NCI-H2196 treated with DMSO at 0.1 percent for 48 hours (cell line): ENCODE measurements around the gene LRFN2.

Source experiments
- DNase-seq: peaks from one replicate; lab custom pipeline; 2025; ENCODE audit not compliant: unreplicated experiment; lab: John Stamatoyannopoulos, UW

Gene LRFN2

DNA sequence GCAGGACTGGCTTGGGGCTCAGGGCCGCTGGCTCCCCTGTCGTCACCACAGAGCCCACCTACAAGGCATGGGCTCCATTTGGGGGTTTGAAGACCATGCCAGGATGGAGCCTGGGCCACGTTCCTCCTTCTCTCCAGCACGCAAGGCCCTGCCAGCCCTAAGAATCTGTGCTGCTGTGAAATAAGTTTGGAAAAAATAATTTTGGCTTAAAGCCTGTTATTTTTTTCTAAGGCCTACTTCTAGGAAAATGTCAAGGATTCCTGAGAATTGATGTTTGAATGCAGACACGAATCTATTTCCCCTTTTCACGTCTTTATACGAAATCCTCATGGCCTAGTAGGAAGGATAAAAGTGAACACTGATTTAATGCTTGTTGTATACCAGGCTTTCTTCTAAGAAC is 107.5 kb downstream of the LRFN2 start:
- DNase-seq: no peak

DNA sequence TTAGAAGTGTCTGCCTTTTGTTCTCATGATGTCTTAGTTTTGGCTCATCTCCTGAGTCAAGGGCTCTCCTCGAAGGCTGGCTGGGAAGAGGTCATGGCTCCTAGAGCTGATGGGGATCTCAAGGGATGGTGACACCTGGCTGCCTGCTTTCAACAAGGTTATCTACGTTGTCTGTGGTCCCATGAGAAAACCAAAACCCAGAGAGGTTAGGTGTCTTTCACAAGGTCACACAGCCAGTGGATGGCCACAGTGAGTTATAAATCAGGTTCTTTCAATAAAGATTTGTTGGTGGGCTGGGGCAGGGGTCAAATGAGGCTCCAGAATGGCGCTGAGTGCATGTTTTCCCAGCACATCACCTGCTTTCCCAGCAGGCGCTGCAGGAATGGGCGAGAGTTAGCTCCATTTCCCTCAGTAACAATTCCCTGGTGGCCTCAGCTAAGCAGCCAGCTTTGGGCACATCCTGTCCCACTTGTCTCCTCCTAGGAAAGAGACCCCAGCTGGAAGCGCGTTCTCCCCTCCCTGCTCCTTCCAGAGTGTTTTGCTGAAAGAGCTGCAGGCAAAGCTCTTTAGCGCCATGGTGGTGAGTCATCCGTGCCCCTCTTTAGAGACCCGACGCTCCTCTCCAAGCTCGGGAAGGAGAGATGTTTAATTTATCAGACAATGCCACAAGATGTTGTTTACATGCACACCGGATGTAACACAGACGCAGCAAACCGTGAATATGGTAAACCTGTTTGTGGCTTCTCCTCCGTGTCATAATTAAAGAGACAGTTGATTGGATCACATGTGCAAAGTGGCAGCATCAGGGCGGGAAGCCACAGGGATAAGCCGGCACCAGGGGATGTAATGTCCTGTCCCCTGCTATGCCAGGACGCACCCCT is 109.7 kb downstream of the LRFN2 start:
- no peak for DNase-seq

DNA sequence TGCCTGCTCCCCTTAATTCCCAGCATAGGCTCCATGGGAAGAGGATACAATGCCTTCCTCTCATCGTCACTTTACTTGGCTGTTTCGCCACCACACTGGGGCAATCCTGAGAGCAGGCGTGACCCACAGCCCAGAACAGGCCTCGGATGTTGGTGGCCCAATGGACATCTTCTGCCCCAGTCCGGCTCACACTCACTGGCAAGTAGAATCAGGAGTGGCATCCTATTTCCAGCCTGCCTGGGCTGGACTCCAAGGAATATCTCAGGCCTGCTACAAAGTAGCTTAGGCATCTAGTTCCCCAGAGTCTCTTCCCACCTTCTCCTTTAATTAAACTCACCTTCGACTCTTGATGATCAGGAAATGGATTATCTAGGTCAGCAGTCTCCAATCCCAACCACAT is 110.5 kb downstream of the LRFN2 start:
- DNase-seq: no peak

DNA sequence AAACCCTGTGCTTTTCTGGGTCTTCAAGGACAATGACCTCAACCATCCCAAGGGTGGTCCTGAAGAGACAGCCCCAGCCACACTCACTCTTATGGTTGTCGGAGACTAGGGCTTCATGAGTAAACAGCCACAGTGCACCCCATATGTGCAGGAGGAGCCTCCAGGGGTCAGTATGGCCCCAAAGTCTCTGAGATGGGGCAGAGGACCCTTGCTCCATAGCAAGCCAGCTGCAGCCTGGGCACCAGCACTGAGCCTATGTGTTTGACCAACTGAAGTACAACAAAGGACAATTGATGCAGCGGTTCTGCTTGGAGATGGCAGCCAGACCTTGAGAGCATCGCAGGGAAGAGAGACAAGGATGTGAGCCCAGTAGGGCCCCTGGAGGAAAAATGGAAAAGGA is 112.2 kb downstream of the LRFN2 start:
- DNase-seq: no peak

DNA sequence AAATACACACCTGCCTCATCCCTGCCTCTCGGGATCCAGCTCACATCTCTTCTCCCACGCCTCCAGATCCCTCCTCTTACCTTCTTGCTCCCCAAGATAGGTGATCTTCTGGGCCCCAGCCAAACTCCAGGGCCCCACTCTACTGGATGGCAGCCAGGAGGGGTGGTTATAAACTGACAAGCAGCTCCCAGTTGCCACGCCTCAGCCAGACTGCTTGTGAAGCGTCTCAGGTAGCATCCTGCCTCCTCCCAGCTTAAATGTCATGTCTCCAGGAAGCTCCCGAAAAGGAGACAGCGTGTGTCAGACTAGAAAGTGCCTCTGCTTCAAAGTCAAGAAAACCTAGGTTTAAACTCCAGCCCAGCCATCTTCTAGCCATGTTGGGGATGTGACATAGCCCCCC is 114.1 kb downstream of the LRFN2 start:
- DNase-seq: no peak

DNA sequence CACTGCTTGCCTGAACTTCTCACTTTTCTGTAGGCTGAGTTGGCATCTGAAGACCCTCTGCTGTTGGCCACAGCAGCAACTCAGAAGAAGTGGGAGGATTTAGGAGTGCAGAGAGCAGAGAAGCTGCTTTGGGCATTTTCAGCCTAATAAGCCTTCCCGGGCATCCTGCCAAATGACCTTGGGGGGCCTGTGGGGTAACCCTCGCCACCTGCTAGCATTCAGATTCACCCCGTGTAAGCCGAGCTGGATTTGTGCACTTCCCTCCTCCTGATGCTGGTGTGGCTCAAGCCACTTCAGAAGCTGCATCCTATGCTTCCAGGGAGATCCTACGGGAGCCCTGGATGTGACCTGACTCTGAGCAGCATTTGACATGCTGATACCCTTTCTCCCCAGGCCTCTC is 114.8 kb downstream of the LRFN2 start:
- DNase-seq: no peak

DNA sequence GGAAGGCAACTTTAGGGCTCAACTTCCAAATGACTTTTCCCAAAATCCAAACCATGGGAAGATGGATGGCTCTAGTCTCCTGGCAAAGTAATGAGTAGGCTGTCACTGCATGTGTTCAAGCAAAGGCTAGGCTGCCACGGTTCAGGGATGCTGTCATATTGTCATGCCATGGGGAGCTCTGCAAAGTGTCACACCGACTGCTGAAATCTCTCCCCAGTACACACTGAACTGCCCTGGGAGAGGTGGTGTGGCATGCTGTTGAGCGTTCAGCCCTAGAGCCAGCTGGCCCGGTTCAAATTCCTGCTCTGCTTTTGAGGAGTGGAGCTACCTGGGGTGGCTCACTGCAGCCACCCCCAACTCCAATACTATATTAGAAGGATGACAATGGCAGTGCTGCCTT is 115.9 kb downstream of the LRFN2 start:
- DNase-seq: no peak

DNA sequence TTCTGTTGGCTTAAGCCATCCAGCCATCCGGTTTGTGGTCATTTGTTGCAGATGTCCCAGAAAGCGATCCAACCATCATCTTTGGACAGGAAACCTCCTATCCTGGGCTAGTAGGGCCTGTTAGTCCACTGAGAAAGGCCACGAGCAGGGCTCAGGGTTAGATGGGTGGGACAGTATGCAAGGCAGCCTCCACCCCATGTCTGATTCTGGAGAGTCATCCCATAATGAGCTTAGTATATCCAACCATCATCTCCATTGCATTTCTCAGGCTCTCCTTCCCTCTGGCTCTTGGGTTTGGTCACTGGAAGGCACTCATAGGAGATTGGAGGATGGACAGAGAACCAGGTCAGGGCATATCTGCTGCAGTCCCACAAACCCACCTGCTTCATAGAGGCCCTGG is 117.8 kb downstream of the LRFN2 start:
- no peak for DNase-seq

DNA sequence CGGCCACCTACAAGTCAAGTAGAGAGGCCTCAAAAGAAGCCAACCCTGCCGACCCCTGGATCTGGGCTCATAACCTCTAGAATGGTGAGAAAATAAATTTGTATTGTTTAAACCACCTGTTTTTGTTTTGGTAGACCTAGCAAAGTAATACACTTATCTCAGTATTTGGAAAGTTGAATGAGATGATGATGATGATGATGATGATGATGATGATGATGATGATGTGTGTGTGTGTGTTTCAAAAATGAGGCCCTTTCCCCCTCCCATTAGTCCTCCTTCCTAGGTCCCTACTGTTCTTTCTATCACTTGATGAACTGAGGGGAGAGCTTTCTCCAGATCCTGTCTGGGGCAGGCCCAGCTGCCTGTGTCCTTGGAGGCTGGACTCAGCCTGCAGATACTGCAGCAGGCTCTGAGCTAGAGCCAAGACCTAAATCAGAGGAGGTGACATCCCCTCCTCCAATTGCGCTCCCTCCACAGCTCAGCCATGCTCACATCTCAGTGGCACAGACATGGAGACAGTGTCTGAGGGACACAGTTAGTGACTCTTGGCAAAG is 120.1 kb downstream of the LRFN2 start:
- no peak for DNase-seq

DNA sequence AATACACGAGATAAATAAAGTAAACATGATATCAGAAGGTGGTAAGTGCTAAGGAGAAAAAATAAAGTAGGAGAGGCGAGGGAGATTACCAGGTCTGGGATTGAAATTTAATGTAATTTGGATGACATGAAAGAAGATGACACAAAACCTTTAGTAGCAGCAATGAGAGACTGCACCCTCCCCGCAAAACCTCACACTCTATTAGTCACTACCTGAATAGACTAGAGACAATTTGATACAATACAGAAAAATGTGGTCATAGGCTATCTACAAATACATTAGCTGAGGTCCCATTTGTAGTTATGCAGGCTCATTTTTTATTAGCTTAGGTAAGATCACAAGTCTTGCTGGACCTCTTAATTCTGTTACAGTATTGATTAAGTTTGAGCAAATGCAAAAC is 125.5 kb downstream of the LRFN2 start:
- no peak for DNase-seq

DNA sequence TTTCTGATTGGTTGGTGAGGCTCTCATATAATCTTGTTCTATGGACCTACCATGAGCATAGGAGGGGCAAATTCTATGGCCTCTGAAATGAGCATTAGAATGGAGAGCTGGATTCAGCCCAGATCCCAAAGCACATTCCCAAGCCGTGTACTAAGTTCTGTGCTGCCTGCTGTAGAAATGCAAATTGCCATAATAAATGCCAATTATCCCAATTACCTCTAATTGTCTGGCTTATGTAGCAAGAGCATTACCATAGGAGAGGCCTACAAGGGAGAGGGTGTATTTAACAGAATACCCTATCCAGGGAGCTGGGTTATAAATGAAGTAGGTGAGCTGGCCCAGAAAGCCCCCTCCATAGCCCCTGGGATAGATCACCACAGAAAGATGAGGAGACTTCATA is 126.8 kb downstream of the LRFN2 start:
- no peak for DNase-seq

DNA sequence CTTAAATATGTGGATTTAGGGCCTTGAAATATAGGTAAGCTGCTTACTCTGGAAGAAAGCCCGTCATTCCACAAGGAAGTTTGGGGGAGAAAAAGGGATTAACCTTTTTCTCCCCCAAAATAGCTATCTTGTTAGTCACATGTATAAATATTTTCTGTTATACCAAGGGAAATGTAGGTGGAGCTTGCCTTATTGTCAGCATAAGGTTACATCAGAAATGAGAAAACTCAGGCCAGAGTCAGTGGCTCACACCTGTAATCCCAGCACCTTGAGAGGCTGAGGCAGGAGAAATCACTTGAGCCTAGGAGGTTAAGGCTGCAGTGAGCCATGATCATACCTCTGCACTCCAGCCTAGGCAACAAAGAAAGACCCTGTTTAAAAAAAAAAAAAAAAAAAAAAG is 129.9 kb downstream of the LRFN2 start:
- DNase-seq: no peak

DNA sequence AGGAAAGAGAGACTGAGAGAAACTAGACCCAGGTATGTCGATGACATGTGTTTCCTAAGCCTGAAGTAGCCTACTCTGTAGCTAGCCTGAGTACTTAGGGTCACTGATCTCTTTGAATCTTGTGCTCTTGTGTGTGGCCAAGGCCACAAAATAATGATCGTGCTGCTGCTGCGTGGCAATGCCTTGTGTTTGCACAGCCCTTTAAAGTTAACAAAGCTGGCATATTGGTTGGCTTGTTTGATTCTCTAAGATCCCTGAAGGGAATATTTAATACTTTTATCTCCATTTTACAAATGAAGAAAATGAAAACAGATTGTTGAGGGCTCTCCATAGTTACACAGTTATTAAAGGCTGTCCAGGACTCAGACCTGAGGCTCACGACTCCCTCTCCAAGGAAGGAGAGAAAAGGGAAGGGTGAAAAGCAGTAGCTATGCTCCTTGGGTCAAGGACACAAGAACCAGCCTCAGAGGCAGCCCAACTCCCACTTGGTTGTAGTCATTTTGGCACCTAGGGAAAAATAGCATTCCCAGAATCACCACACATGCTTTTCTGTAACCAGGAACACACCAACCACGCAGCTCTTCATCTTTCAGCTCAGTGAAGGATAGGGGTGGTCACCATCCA is 130.7 kb downstream of the LRFN2 start:
- DNase-seq: no peak

DNA sequence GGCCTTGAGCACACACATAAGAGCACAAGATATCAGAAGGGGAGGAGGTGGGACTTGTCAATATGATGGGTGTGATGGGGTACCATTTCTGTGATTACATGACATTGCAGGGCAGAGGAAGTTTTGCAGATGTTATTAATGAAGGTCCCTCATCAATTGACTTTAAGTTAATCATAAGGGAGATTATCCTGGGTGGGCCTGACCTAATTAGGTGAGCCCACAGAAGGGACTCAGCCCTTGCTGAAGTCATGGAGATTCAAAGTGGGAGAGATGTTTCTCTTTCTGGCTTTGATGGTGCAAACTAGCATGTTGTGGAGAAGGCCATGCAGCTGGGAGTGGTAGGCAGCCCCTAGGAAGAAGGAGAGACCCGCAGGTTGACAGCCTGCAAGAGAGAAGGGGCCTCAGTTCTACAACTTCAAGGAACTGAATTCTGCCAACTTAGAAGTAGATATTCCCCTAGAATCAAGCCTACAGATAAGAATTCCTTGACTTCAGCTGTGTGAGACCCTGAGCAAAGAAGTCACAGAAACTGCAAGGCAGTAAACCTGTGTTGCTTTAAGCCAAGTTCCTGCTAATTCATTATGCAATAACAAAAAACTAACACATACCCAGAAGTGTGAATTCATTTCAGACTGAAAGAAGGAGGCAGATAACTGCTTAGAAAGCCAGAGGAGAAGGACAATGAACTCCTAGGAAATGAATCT is 131.3 kb downstream of the LRFN2 start:
- no peak for DNase-seq

DNA sequence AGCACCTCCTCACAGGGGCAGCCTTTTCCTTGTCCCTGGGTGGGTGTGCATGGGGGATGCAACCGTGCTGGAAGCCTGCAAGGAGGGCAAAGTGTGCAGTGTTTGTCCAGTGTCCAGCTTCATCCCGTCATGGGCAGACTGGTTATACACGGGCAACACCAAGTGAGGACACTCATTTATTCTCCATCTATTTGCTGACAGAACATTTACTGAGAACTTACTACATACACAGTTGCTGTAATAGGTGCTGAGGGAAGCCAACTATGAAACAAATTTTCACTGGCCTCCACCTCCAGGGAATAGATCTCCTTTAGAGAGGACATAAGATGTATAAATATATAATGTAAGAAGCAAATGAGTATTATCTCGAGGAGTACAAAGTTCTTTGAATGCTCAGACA is 136.7 kb downstream of the LRFN2 start:
- DNase-seq: no peak

DNA sequence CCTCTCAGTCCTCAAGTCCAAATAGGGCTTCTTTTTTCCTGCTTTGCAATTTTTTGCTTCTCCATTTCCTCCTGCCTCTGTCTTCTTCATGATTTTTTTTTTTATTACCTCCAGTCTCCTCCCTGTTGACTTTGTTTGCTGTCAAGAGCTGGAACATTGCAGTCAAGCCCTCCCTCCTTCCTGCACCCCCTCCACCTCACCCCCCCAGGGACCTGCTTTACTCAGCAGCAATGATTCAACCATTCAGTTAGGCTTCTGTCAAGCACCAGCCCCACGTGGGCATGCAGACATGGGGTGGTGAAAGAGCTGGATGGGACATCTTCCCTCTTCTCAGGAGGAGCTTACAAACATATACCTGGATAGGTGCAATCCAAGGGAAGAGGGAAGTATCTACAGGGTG is 142.4 kb downstream of the LRFN2 start:
- DNase-seq: no peak

DNA sequence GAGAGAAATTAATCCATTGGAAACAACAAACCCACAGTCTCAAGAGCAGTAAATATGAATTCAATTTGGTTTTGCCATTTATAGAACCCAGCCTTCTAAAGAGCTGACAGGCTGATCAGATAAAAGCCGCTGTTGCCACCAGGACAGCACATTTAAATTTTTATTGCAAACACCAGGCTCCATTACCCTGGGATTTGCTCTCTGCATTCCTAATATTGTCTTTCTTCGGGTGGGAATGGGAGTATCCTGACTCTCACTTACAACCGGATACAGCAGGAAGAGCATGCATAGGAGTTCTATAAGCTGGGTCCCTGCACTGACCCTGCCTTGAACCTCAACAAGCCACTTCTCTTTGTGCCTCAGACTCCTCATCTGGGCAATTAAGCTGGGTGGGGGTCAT is 142.9 kb downstream of the LRFN2 start:
- no peak for DNase-seq

DNA sequence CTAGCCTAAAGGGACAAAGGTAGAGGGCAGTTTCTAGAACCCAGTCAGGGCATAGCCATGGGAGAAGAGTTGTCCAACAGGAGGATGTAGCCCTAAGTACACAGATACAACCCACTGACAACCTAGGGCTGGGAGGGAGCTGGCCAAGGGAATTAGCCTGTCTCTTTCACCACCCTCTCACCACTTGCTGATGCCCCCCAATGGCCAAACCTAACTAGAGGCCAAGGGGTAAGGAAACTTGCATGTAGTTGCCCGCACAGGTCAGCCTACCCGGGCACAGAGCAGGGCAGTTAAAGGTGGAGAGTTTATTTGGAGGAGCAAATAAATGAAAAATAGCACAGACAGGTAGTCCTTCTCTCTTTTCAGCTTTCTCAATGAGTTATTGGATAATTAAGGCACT is 143.3 kb downstream of the LRFN2 start:
- DNase-seq: no peak

DNA sequence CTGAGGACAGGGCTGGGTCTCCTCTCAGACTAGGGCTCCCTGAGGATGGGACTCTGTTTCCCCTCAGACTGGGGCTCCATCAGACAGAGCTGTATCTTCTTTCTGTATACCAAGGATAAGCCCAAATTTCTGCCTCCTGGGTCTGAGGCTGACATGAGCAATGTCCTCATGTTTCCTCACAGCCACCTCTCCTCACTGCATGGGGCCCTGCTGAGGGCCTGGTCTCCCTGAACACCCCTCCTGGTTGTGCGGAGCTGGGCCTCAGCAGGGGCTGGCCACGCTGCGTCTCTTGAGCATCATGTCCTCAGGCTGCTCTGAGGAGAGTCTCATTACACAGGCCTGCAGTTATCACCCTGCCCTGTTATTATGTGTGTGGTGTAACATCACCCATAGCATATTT is 144.6 kb downstream of the LRFN2 start:
- DNase-seq: no peak

DNA sequence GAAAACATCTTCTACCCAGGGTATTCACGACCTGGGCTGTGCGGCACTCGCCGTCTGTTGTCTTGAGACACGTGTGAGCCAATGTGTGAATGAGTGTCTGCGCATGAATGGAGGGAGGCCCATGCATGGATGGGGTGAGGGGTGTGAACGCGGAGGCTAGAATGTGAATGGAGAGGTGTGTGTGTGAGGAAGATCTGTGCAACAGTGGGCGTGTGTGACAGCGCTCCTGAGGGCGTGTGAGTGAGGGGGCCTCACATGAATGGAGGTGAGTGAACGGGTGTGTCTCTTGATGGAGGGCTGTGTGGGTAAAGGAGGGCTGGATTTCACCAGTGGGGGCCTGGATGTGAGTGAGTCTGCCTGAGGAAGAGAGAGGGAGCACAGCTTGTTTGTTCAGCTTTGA is 146.0 kb downstream of the LRFN2 start:
- DNase-seq: no peak

DNA sequence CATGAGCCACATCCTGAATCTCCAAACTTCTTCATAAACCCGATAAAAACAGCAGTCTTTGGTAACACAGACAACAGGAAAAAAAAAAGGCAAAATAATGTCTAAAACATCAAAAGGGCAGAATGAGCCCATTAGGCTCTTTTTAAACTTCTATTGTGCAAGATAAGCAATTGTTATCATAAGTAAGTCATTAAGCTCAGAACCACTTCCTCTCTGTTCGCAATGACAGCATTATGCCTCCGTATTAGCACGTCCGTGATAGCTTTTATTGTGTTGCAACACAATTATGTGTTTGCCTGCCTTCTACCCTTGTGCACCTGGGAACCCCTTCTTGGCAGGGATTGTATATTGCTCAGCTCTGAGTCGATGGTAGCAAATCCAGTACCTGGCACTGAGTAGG is 147.1 kb downstream of the LRFN2 start:
- no peak for DNase-seq
